ENCODE measurements around the gene SLIT1.

DNA sequence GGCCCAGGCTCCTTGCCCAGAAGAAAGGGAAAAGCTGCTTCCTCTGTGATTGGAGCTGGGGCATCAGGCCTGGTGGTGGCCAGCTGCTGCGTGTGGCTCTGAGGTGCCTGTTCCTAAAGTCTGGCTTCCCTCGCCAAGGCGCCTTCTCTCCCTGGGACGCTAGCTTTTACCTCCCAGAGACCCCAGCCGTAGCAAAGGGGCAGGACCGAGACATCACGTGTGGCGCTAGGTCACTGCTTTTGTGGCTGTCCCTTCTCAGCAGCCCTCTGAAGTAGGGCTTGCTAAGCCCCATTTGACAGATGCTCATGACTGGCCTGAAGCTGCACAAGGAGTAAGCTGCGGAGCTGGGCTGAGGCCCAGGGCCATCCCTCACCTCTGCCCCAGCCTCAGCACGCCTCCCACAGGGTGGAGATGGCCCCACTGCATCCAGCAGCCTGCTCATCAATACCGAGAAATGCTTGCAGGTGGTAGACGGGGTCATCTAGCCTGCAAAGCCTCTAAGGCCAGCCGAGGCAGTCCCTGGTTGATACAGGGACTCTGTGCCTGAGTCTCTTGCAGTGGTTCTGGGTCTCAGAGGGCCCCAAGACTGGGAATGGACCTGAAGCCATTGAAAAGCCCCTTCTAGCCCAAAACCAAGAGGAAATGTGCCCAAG is 182.5 kb downstream of the SLIT1 start:
- TF ChIP-seq, protein P1, sequence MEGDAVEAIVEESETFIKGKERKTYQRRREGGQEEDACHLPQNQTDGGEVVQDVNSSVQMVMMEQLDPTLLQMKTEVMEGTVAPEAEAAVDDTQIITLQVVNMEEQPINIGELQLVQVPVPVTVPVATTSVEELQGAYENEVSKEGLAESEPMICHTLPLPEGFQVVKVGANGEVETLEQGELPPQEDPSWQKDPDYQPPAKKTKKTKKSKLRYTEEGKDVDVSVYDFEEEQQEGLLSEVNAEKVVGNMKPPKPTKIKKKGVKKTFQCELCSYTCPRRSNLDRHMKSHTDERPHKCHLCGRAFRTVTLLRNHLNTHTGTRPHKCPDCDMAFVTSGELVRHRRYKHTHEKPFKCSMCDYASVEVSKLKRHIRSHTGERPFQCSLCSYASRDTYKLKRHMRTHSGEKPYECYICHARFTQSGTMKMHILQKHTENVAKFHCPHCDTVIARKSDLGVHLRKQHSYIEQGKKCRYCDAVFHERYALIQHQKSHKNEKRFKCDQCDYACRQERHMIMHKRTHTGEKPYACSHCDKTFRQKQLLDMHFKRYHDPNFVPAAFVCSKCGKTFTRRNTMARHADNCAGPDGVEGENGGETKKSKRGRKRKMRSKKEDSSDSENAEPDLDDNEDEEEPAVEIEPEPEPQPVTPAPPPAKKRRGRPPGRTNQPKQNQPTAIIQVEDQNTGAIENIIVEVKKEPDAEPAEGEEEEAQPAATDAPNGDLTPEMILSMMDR (IDR thresholded peaks at IDR 0.05) = no peak
- TF ChIP-seq POLR2A (IDR thresholded peaks at IDR 0.05) = no peak

All from adrenal gland (tissue), 5 donors.